BJ (cell line): ENCODE results near the gene DHX58. TPM values are rescaled to one million over a fixed set of nuclear protein-coding genes. Genes with fewer than 3 reads are reported as not detected.
A peak's percentile ranks its signal among the peaks of the same experiment; 100 is the strongest.

Source experiments
- CTCF ChIA-PET: fragments of 350-600 bp; formaldehyde crosslinking; extraction: SDS; loops from one replicate; lab custom pipeline; 2021; ENCODE audit warnings: antibody characterized with exemption, inconsistent platforms; lab: Yijun Ruan, JAX
- POLR2A ChIA-PET: fragments of 300-600 bp; sonication (Branson Sonifier 250); formaldehyde crosslinking; extraction: SDS; loops from one replicate; lab custom pipeline; 2021; ENCODE audit warnings: antibody characterized with exemption; lab: Charles Lee
- DNase-seq: peaks from one replicate; pipeline ENCODE4 v3.0.0-alpha.2; 2011; ENCODE audit warnings: low read depth
- H3K27me3 ChIP-seq: 2 replicates; pipeline ENCODE4 v1.6.0; 2011; ENCODE audit warnings: low read length; ENCODE audit not compliant: control insufficient read depth, insufficient read depth
- H3K36me3 ChIP-seq: 2 replicates; pipeline ENCODE4 v1.5.1; 2011; ENCODE audit warnings: low read length; ENCODE audit not compliant: control insufficient read depth, insufficient read depth
- H3K4me3 ChIP-seq: 2 replicates; pipeline ENCODE4 v1.5.1; 2011; ENCODE audit warnings: low read depth, mild to moderate bottlenecking, control low read depth, low read length
- CTCF ChIP-seq: IDR thresholded peaks from 2 replicates; pipeline ENCODE4 v1.5.1; 2011; ENCODE audit warnings: low read depth, mild to moderate bottlenecking, control low read depth, inconsistent platforms, low read length, moderate library complexity; ENCODE audit not compliant: insufficient read depth
- polyA plus RNA-seq: library from polyadenylated mRNA; depleted of rRNA; stranded (reverse); fragments of >200 nt; gene quantifications from 2 replicates; pipeline ENCODE4 v1.2.3, GENCODE V29; 2011

The DHX58 gene
- polyA plus RNA-seq, 1 experiment = 18.0 TPM

DNA sequence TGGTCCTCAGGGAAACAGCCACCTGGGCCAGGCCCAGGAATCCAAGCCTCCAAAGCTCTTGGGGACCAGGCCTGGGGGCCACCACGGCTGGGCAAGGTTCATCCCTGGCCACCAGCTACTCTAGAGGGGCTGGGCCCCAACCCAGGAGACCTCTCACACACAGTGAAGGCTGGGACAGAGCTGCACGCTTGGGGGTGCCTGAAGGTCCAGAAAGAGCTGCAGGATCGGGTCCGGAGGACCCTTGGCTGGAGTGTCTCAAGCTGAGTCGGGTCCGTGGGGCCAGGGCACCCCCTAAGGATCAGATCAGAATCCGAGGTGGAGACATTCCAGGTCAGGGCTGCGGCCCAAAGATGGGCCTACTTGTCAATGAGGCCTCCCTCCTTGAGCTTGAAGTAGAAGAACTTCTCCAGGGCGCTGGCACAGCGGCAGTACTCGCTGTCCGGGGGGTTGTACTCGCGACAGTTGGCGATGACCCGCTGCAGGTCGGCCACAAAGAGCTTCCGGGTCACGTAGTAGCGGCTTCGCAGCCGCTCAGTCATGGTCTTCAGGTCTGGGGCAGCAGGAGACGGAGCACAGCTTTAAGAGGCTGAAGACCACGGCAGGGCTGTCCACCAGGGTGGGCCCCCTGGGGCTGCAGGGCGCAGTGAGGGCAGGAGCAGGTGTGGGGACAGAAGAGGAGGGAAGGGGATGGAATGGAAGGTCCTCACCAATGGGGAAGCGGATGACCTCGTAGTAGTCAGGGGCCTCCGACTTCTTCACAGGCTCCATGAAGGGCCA, 967 bp upstream of the DHX58 start:
- no peak for TF ChIP-seq CTCF
- Histone ChIP-seq H3K36me3 (peaks cover 16% of the 10 kb centered on the region), H3K4me3 (no peak overlapping the region), H3K27me3 (no peaks in the 10 kb centered on the region)
- ChIA-PET CTCF (interaction anchor here (0.6 to 11.1 kb wide), 10 partner anchors 14 to 152 kb away, joined by 3 to 163 read pairs (median 8); partner anchors contain the start of genes CNP, KCNH4, NKIRAS2 and ZNF385C), POLR2A (no interaction called here)
- DNase-seq = no peak

DNA sequence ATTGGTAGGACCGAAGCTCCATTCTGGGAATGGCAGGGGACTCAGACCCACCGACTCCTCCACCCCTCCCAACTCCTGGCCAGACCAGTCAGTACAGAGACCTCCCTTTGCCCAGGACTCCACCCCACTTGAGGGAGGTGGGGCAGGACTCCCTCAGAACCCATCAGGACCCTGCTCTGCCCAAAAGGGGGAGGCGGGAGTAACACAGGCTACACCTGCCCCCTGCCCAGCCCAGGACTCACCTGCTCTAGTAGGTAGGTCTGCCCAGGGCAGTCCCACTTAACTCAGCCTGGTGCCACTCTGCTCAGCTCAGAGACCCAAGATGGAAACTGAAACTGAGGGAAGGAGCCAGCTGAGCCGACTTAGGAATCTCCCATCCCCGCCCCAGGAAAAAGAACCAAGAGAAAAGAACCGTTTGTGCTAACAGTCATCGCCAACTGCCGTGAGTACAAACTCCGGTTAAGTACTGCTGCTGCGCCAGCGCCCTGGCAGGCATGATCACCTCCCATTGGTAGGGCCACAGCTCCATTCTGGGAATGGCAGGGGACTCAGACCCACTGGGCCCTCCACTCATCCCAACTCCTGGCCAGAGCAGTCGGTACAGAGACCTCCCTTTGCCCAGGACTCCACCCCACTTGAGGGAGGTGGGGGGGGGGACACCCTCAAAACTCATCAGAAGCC, 503 bp downstream of the DHX58 start:
- no peak for TF ChIP-seq CTCF
- POLR2A ChIA-PET = interaction anchor here (0.7 kb wide), 1 partner anchor 14 kb away, joined by 4 read pairs; no protein-coding TSS in a partner anchor
- no peaks in the 10 kb centered on the region for H3K27me3 ChIP-seq
- peaks cover 11% of the 10 kb centered on the region for H3K36me3 ChIP-seq
- CTCF ChIA-PET = interaction anchor here (0.6 to 11.1 kb wide), 8 partner anchors 8 to 150 kb away, joined by 3 to 163 read pairs (median 10); partner anchors contain the start of genes CNP, KCNH4 and ZNF385C
- DNase-seq = no peak
- peak overlapping the region; percentile 47 for H3K4me3 ChIP-seq

DNA sequence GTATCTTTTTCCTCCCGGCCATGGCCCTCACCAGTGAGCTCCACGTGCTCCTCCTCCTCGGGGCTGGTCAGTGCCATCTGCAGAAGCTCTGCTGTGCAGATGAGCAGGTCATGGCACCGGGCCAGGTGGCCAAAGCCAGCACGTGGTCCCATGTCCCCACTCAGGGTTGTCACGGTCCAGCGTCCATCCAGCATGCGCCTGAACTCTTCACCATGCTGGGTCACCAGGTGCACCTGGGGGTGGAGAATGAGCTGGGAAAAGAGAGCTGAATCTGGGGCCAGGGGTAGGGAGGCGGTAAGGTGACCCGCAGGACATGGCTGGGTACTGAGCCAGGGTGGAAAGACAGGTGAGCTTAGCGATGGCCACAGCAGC, 1.3 kb downstream of the DHX58 start:
- ChIA-PET CTCF (interaction anchor here (0.5 to 11.1 kb wide), 8 partner anchors 9 to 406 kb away, joined by 3 to 163 read pairs (median 7); partner anchors contain the start of genes CNP, KCNH4 and ZNF385C), POLR2A (no interaction called here)
- Histone ChIP-seq H3K36me3 (peaks cover 11% of the 10 kb centered on the region), H3K27me3 (no peaks in the 10 kb centered on the region), H3K4me3 (no peak overlapping the region)
- DNase-seq = no peak
- TF ChIP-seq CTCF = no peak

DNA sequence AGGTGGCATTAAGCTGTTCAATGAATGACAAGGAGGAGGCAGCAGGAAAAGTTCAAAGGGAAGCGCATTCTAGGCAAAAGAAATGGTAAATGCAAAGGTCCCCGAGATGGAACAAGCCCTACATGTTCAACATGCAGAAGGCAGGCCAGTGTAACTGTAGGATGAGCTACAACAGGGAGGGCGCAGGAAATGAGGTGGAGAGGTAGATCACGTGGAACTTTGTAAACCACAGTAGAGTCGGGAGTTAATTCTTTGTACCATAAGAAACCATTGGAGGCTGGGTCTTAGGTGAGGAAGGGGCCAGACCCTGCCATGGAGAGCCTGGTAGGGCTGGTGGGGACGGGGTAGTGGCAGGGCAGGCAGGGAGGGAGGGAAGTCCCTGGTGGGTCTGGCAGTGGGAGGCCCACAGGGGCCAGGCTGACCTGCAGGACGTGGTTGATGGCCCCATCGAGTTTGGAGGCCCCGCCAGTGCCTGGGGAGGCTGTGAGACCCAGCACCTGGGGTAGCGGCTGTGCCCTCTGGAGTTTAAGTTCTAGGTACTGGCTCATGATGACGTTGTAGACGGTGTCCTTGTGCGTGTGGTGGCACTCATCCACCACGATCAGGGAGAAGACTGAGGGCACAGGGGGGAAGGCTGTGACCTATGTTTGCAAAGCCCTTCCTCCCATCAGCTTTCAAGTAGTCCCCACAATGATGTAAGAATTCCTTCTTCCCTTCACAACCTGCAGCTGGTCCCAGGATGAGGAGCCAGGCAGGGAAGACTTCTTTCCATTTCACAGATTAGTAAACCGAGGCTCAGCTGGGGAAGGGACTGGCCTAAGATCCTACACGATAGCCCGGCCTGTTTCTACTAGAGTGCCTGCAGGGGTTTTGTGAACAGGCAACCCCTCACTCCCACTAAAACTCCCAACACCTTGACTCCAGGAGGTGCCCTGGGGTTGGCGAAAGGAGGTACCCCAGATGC, 1.9 kb downstream of the DHX58 start:
- ChIA-PET CTCF (interaction anchor here (0.5 to 11.1 kb wide), 6 partner anchors 10 to 407 kb away, joined by 3 to 163 read pairs (median 4); partner anchors contain the start of genes CNP and ZNF385C), POLR2A (no interaction called here)
- H3K4me3 ChIP-seq = no peak overlapping the region
- peaks cover 10% of the 10 kb centered on the region for H3K36me3 ChIP-seq
- TF ChIP-seq CTCF = no peak
- H3K27me3 ChIP-seq = no peaks in the 10 kb centered on the region
- no peak for DNase-seq
